ENCODE data around the gene BANF2. TPM values are rescaled to one million over a fixed set of nuclear protein-coding genes. Genes with fewer than 3 reads are reported as not detected.

BANF2 gene
- not detected for total RNA-seq

DNA sequence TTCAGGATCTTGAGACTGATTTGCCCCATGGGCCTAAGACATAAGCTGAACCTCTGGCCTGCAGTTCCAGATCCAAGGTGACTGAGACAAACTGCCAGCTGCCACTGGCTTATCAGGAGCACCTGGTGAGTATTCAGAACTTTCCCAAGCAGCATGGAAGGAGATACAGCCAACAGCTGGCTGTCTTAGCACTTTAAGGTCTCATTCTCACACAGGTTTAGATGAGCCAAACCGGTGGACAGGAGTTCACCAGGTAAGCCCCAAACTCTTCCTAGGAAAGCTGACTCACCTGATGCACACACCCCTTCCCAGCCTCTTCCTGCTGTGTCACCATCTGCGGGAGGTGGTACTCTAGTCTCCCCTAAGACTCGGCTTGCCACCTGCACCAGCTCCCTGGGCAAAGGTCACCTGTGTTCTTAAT, at the start of gene BANF2:
TSS of gene BANF2 (plus strand) at position 36 of the 421 bp plus-strand sequence. CDS start 25,060 bp downstream, outside the sequence.
- intact Hi-C loops (cut with DNase I; ENCODE audit: low total_unique reads), result loop anchor here (10.0 kb wide), 1 partner anchor 95 kb away; no protein-coding TSS in a partner anchor
- DNase-seq (ENCODE audit: low spot score in 2 of 2), result no peak
- no peaks in the 10 kb centered on the region for H3K27me3 ChIP-seq
- no peak within 1 kb of the TSS for H3K27ac ChIP-seq
- TF ChIP-seq POLR2A (IDR thresholded peaks at IDR 0.05) (no peak), POLR2AphosphoS5 (IDR thresholded peaks at IDR 0.05) (no peak)
- TF ChIP-seq, protein P1, sequence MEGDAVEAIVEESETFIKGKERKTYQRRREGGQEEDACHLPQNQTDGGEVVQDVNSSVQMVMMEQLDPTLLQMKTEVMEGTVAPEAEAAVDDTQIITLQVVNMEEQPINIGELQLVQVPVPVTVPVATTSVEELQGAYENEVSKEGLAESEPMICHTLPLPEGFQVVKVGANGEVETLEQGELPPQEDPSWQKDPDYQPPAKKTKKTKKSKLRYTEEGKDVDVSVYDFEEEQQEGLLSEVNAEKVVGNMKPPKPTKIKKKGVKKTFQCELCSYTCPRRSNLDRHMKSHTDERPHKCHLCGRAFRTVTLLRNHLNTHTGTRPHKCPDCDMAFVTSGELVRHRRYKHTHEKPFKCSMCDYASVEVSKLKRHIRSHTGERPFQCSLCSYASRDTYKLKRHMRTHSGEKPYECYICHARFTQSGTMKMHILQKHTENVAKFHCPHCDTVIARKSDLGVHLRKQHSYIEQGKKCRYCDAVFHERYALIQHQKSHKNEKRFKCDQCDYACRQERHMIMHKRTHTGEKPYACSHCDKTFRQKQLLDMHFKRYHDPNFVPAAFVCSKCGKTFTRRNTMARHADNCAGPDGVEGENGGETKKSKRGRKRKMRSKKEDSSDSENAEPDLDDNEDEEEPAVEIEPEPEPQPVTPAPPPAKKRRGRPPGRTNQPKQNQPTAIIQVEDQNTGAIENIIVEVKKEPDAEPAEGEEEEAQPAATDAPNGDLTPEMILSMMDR (IDR thresholded peaks at IDR 0.05), result no peak
- no peak within 1 kb of the TSS for H3K4me3 ChIP-seq
- no peaks in the 10 kb centered on the region for H3K36me3 ChIP-seq
- H3K9me3 ChIP-seq, result no peaks in the 10 kb centered on the region
- H3K4me1 ChIP-seq, result no peaks in the 10 kb centered on the region

- no peak overlapping the region for H3K4me3 ChIP-seq
- H3K27ac ChIP-seq, result no peak overlapping the region
- no peak for TF ChIP-seq POLR2AphosphoS5 (IDR thresholded peaks at IDR 0.05)
- TF ChIP-seq, protein P1 (IDR thresholded peaks at IDR 0.05), result no peak
- TF ChIP-seq POLR2A (IDR thresholded peaks at IDR 0.05), result no peak
- intact Hi-C loops (cut with DNase I; ENCODE audit: low total_unique reads), result no loop called here
- no peaks in the 10 kb centered on the region for H3K36me3 ChIP-seq
- H3K9me3 ChIP-seq, result no peaks in the 10 kb centered on the region
- H3K4me1 ChIP-seq, result peaks cover 5 to 7% of the 10 kb centered on the region in 2 donors
- no peak for DNase-seq (ENCODE audit: low spot score in 2 of 2)
- H3K27me3 ChIP-seq, result no peaks in the 10 kb centered on the region
Observed at GRCh38 chr20:17650301-17651128, 49.3 kb upstream of the BANF2 start.

DNA sequence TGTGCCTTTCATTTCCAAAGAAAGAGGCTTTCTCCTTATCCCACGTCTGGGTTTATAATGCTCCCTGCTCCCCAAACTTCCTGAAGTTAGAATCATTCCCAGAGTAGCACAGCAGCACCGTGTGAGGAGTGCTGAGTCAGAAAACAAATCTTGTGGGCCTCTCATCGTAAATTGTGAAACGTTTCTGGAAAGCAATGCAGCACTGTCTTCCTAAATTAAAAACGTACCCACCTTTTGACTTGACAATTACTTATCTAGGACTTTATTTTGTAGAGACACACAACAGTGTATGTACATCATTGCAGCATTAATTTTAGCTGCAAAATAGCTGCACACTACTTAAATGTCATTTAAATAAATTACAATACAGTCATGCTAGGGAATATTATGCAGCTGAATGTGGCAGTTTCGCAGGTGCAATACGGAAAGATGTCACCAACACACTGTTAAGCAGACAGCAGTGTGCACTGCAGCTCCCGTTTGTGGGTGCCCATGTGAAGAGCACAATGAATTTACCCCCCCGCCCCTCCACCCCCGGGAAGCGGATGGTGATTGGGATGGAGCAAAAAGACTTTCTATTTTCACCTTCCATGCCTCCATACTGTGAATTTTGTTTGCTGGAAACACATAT, 48.5 kb upstream of the BANF2 start:
- Histone ChIP-seq H3K9me3 (no peaks in the 10 kb centered on the region), H3K27ac (no peak overlapping the region), H3K36me3 (no peaks in the 10 kb centered on the region), H3K4me1 (peaks cover 5 to 7% of the 10 kb centered on the region in 2 donors), H3K4me3 (no peak overlapping the region), H3K27me3 (no peaks in the 10 kb centered on the region)
- TF ChIP-seq POLR2A (IDR thresholded peaks at IDR 0.05) (no peak), POLR2AphosphoS5 (IDR thresholded peaks at IDR 0.05) (no peak)
- TF ChIP-seq, protein P1 (IDR thresholded peaks at IDR 0.05), result no peak
- DNase-seq (ENCODE audit: low spot score in 2 of 2), result no peak
- intact Hi-C loops (cut with DNase I; ENCODE audit: low total_unique reads), result no loop called here

- no peak for DNase-seq (ENCODE audit: low spot score in 2 of 2)
- H3K27me3 ChIP-seq, result no peaks in the 10 kb centered on the region
- no peak overlapping the region for H3K27ac ChIP-seq
- H3K9me3 ChIP-seq, result no peaks in the 10 kb centered on the region
- H3K36me3 ChIP-seq, result no peaks in the 10 kb centered on the region
- intact Hi-C loops (cut with DNase I; ENCODE audit: low total_unique reads), result no loop called here
- TF ChIP-seq POLR2AphosphoS5 (IDR thresholded peaks at IDR 0.05) (no peak), POLR2A (IDR thresholded peaks at IDR 0.05) (no peak)
- TF ChIP-seq, protein P1 (IDR thresholded peaks at IDR 0.05), result no peak
- no peak overlapping the region for H3K4me3 ChIP-seq
- peaks cover 5 to 7% of the 10 kb centered on the region in 2 donors for H3K4me1 ChIP-seq
Observed at GRCh38 chr20:17651760-17652388, 47.9 kb upstream of the BANF2 start.
